Mesenteric fat pad (tissue), 1 donor: ENCODE results near the gene SPACDR. TPM values are rescaled to one million over a fixed set of nuclear protein-coding genes. Genes with fewer than 3 reads are reported as not detected.
"Not testable (repeated sequence)": the region's sequence is repeated elsewhere in the genome, so short reads cannot be mapped to it uniquely, and the experiment has no call there.

Source experiments
- DNase-seq: peaks from one replicate; pipeline ENCODE4 v3.0.0-alpha.2; 2020; ENCODE audit warnings: low spot score
- long read RNA-seq: library from polyadenylated mRNA; unstranded; transcript quantifications from one replicate; pipeline ENCODE4 v2.0.0, GENCODE V29; 2020
- total RNA-seq: library from RNA; stranded (reverse); fragmentation: NEBNext Ultra II Directional; extraction: Animal tissue kit (Norgen Biotek cat#: 25700); gene quantifications from one replicate; pipeline ENCODE4 v1.2.1, GENCODE V29; 2021
- donor health status: DM: yes; HTN: yes; CAD: no.

The SPACDR gene, protein sequence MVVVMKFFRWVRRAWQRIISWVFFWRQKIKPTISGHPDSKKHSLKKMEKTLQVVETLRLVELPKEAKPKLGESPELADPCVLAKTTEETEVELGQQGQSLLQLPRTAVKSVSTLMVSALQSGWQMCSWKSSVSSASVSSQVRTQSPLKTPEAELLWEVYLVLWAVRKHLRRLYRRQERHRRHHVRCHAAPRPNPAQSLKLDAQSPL
- 0.96 TPM for total RNA-seq
- long read RNA-seq, partial matches to known transcripts, result 0 of 1 reads
- long read RNA-seq, other reads (novel, unspliced or antisense), result 1 of 1 reads

DNA sequence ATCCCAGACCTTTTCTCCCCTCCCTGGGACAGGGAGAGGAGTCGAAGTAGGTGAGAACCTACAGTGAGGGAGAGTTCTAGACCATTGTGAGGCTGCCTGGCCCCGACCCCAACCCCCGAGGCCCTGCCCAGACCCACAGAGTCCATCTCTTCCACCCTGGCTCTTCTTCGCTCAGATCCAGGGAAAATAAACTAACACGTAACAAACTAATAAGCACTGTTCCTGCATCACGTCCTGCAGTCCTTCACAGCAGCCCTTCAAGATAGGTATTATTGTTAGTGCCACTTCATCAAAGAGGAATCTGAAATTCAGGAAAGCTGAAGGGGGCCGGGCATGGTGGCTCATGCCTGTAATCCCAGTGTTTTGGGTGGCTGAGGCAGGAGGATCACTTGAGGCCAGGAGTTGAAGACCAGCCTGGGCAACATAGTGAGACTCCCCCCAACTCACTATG lies at the start of gene SPACDR:
SPACDR (minus strand) TSS at position 51 of the 451 bp plus-strand sequence. CDS start 235 bp downstream, outside the sequence.
- no peak for DNase-seq

DNA sequence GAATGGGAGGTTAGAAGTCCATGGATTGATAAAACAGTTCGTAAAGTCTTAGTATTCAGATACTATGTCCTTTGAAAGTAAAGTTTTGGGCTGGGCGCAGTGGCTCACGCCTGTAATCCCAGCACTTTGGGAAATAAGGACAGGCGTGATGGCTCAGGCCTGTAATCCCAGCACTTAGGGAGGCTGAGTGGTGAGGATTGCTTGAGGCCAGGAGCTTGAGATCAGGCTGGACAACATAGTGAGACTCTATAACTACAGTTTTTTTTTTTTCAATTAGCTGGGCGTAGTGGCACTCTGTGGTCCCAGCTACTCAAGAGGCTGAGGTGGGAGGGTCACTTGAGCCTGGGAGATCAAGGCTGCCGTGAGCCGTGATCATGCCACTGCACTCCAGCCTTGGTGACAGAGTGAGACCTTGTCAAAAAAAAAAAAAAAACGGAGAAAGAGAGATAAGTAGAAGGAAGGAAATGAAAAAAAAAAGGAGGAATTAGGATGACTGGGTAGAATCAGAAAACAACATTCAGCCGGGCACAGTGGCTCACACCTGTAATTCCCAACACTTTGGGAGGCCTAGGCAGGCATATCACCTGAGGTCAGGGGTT lies 49.3 kb upstream of the SPACDR start:
- DNase-seq, result no peak

DNA sequence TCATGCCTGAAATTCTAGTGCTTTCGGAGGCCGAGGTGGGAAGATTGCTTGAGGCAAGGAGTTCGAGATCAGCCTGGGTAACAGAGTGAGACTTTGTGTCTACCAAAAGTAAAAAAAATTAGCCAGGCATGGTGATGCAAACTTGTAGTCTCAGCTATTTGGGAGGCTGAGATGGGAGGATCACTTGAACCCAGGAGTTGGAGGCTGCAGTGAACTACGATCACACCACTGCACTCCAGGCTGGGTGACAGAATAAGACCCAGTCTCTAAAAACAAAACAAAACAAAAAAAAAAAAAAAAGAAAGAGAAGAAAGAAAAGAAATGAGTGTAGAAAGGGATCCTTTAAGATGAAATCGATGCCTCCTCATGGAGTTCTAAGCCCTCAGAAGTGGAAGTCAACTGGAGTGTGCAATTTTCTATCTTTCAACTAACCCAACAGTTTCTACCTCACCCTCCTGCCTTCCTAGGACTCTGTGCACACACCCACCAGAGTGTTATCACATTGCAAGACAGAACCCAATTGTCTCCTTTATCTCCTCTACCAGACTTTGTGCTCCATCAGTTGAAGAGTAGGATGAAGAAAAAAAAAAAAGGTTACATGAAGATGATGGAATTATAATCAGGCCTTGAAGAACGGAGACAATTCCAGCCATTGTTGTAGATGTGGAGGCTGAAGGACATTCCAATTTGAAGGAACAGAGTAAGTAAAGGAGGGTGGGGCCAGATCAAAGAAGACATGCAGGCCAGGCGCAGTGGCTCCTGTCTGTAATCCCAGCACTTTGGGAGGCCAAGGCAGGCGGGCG lies 46.6 kb upstream of the SPACDR start:
- no peak for DNase-seq

DNA sequence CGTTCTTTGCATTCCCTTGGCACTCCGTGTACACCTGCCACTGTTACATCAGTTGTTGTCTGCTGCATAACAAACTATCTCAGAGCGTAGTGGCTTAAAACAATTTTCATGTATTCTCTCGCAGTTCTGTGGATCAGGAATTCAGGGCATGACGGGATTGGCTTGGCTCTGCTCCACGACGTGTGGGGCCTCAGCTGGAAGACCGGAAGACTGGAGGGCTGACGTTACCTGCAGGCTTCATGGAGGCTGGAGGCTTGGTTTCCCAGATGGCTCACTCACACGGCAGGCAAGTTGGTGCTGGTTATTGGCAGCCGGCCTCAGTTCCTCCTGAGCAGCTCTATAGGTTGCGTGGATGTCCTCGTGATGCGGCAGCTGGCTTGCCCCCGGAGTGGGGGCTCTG lies 45.2 kb upstream of the SPACDR start:
- no peak for DNase-seq

DNA sequence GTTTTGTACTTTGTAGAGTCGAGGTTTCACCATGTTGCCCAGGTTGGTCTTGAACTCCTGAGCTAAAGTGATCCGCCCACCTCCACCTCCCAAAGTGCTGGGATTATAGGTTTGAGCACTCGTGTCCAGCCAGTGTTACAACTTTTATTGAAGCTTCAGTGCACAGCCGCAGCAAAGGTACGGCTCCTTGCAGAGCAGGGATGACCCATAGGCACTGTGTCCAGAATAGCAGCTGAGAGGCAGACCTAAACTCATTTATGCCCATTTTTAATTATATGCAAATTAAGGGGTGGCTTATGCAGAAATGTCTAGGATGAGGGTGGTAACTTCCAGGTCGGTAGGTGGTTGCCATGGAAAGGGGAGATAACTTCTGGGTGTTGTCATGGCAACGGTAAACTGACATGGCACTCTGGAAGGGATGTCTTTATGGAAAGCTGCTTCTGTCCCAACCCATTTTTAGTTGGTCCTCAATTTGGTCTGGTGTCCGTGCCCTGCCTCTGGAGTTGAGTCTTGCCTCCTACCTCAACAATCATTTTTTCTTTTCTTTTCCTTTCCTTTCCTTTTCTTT lies 42.4 kb upstream of the SPACDR start:
- DNase-seq, result no peak

DNA sequence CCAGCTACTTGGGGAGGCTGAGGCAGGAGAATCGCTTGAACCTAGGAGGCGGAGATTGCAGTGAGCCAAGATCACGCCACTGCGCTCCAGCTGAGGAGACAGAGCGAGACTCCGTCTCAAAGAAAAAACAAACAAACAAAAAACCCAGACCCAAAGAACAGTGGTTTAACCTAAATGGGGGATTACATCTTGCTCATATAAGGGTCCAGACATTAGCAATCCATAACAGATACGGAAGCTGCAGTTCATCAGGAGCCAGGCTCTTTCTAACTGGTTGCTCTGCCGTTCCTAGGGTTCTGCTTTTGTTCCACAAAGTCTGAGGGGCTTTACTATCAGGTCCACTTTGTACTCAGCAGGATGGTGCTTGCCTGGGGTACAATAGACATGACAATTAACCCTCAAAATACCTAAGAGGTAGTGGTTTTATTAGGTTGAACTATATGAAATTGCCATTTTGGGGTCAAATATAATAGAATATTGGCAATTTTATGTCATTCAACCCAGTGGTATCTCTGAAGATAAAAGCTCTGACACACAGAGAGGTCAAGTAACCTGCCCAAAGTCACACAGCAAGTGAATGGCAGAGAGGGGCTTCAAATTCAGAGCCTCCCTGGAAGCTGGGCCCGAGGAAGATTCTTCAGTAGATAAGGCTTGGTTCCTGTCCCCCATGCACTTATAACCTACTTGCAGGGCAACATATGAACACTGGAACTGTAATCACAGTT lies 41.0 kb upstream of the SPACDR start:
- DNase-seq, result no peak

DNA sequence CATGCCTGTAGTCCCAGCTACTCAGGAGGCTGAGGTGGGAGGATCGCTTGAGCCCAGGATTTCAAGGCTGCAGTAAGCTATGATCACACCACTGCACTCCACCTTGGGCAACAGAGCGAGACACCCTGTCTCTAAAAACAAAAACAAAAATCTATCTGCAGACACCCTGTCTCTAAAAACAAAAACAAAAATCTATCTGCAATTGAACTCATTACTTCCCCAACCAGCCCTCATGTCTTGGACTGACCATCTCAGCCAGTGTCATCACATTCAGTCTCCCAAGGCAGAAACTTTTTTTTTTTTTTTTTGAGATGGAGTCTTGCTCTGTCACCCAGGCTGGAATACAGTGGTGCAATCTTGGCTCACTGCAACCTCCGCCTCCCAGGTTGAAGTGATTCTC lies 40.0 kb upstream of the SPACDR start:
- DNase-seq, result not testable (repeated sequence)

DNA sequence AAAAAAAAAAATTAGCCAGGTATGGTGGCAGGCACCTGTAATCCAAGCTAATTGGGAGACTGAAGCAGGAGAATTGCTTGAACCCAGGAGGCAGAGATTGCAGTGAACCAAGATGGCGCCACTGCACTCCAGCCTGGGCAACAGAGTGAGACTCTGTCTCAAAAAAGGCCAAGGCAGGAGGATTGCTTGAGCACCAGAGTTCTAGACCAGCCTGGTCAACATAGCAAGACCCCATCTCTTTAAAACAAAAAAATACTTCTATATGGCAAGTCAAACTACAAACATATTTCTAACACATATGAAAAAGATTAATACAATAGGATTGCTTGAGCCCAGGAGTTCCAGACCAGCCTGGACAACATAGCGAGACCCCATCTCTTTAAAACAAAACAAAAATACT lies 36.7 kb upstream of the SPACDR start:
- DNase-seq, result not testable (repeated sequence)

DNA sequence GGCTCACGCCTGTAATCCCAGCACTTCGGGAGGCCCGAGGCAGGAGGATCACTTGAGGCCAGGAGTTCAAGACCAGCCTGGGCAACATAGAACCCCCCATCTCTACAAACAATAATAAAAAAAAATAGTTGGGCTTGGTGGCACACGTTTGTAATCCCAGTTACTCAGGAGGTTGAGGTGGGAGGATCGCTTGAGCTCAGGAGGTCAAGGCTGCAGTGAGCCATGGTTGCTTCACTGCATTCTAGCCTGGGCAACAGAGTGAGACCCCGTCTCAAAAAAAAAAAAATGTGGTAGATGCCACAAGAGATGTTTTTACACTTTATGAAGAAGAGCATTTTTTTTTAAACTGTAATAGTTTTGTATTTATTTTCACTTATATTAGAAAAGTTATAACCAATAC lies 32.4 kb upstream of the SPACDR start:
- no peak for DNase-seq

DNA sequence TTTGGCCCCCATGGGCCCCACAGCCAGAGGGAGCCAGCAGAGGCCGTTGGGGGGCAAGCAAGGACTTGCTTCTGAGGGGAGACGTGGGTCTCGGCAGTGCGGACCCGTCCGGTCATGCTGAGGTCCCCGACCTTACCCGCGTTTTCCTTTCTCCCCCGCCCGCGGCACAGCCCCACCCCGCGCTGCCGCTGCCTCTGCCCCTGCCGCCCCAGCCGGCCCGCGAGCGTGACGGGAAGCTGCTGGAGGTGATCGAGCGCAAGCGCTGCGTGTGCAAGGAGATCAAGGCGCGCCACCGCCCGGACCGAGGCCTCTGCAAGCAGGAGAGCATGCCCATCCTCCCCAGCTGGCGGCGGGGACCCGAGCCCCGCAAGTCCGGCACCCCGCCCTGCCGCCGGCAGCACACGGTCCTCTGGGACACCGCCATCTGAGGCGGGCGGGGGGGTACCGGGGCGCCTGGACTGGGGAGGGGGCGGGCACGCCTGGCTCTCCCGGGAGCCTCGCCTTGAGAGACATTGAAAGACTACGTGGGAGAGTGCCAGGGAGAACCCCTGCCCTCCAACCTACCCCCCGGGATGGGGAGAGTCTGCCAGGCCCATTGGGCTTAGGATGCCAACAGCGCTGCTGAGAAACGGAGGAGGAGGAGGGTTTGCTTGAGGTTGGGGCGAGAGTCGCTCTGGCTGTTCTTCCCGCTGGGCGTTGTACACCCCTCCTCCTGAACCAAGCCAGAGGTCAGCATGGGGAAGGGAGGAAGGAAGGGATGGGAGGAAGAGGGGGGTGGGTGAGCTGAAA lies 29.6 kb upstream of the SPACDR start:
- no peak for DNase-seq

DNA sequence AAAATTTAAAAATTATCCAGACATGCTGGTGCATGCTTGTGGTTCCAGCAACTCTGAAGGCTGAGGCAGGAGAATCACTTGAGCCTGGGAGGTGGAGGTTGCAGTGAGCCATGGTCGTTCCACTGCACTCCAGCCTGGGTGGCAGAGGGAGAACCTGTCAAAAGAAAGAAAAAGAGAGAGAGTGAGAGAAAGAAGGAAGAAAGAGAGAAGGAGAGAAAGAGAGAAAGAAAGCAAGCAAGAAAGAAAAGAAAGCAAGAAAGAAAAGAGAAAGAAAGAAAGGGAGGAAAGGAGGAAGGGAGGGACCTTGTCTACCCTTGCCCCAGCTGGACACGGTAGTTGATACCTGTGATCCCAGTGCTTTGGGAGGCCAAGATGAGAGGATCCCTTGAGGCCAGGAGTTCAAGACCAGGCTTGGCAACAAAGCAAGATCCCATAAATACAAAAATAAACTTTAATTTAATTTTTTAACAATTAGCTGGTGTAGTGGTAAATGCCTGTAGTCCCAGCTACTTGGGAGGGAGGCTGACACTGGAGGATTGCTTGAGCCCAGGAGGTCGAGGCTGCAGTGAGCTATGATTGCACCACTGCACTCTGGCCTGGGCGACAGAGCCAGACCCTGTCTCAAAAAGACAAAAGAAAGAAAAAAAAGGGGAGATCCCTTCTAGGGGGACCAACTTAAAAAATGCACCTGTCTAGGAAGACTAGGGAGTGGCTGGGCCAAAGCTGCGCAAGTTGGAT lies 28.8 kb upstream of the SPACDR start:
- no peak for DNase-seq

DNA sequence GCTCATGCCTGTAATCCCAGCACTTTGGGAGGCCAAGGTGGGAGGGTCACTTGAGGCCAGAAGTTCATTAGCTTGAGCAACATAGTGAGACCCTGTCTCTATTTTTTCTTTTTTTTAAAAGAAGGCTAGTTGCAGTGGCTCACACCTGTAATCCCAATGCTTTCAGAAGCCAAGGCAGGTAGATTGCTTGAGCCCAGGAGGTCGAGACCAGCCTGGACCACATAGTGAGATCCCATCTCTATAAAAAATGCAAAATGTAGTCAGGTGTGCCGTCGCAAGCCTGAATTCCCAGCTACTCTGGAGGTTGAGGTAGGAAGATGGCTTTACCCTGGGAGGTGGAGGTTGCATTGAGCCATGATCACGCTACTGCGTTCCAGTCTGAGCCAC lies 27.1 kb upstream of the SPACDR start:
- no peak for DNase-seq

DNA sequence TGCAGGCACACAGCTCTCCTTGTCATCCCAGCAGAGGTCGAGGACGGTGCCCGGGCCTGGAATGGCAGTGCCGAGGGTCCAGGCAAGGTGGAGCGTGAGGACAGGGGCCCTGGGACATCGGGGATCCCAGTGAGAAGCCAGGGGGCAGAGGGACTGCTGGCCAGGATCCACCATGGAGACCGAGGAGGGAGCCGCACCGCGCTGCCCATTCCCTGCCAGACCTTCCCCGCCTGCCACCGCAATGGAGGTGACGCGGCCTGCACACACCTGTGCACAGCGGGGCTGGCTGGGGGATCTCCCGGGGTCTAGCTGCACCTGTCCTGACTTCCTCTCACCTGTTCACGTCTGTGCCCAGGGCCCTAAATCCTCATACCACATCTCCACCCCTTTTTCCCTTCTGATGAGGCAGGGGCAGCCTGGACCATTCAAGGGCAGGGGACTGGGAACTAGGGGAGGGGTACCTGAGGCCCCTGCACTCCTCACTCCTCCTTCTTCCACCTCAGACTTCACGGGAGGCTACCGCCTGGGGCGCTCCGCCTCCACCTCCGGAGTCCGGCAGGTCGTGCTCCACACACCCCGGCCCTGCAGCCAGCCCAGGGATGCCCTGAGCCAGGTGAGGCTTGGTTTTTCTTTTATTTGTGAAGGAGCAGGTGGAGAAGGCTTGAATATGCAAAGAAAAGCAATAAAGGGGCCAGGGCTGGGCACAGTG lies 26.6 kb upstream of the SPACDR start:
- DNase-seq, result no peak

DNA sequence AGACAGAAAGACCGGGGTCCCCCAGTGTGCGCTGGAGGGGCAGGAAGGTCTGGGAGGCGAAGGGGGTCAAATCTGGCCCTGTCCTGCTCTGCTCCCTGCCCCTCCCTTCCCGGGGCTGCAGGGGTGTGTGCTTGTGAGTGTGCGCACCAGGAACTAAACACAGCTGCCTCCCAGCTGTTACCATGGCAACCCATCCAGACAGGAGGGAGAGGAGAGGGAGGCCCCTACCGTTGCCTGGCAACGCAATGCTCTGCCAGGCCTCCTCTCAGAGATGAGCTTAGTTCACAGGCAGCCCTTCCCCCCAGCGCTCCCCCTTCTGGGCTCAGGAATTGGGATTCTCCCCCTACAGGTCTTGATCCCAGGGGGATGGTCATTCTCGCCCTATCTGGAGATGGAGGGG lies 25.8 kb upstream of the SPACDR start:
- no peak for DNase-seq

DNA sequence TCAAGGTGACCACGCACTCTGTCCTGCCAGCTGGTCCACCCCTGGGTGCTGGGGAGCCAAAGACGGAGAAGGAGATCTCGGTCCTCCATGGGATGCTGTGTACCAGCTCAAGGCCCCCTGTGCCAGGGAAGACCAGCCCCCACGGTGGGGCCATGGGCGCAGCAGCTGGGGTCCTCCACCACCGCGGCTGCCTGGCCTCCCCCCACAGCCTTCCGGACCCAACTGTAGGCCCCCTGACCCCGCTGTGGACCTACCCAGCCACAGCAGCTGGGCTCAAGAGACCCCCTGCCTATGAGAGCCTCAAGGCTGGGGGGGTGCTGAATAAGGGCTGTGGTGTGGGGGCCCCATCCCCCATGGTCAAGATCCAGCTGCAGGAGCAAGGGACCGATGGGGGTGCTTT lies 25.1 kb upstream of the SPACDR start:
- DNase-seq, result no peak

DNA sequence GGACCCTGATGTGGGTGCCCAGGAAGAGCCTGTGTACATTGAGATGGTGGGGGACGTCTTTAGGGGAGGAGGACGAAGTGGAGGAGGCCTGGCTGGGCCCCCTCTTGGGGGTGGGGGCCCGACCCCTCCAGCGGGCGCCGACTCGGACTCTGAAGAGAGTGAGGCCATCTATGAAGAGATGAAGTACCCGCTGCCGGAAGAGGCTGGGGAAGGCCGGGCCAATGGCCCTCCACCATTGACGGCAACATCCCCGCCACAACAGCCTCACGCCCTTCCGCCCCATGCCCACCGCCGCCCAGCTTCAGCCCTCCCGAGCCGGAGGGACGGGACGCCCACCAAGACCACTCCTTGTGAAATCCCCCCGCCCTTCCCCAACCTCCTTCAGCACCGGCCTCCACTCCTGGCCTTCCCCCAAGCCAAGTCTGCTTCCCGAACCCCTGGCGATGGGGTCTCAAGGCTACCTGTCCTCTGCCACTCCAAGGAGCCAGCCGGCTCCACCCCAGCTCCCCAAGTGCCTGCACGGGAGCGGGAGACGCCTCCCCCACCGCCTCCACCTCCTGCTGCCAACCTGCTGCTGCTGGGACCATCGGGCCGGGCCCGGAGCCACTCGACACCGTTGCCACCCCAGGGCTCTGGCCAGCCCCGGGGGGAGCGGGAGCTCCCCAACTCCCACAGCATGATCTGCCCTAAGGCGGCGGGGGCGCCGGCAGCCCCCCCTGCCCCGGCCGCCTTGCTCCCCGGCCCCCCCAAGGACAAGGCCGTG lies 24.5 kb upstream of the SPACDR start:
- no peak for DNase-seq

DNA sequence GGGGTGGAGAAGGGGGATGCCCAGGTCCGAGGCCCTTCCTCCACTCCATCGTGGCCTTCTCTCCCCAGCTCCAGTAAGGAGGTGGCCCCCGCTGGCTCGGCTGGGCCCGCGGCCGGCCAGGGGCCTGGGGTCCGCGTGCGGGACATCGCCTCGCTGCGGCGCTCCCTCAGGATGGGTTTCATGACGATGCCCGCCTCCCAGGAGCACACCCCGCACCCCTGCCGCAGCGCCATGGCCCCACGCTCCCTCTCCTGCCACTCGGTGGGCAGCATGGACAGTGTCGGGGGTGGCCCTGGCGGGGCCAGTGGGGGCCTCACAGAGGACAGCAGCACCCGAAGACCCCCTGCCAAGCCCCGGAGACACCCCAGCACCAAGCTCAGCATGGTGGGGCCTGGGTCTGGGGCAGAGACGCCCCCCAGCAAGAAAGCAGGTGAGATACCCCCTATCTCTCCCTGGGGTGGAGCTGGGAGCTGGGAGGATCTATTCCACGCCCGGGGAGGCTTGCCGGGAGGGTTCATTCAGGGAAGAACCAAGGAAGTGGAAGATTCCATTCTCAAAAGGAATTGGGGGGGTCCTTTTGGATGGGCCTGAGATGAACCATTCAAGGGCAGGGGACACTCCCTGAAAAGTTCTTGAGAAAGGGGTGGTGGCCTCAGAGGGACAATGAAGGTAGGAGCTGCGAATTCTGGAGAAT lies 22.8 kb upstream of the SPACDR start:
- no peak for DNase-seq
